Nephron (organoid): Measurements from ENCODE around the gene PHF12.

Source experiments
- H3K27ac Mint-ChIP-seq, 3 experiments: 2 replicates each; pipeline ENCODE4 v1.8.0; 2020; ENCODE audit warnings: mixed read lengths in 3 of 3, mild to moderate bottlenecking in 2 of 3, moderate library complexity in 1 of 3
- H3K27me3 Mint-ChIP-seq: 2 replicates; pipeline ENCODE4 v1.8.0; 2021; ENCODE audit warnings: low read depth, mild to moderate bottlenecking, moderate library complexity, mixed read lengths
- H3K36me3 Mint-ChIP-seq: 2 replicates; pipeline ENCODE4 v1.8.0; 2020; ENCODE audit warnings: low read depth, mixed read lengths
- H3K4me1 Mint-ChIP-seq: 2 replicates; pipeline ENCODE4 v1.8.0; 2020; ENCODE audit warnings: mixed read lengths
- H3K4me3 Mint-ChIP-seq, 3 experiments: 2 replicates each; pipeline ENCODE4 v1.8.0; 2020; ENCODE audit warnings: mild to moderate bottlenecking in 3 of 3, mixed read lengths in 3 of 3, moderate library complexity in 2 of 3
- H3K9me3 Mint-ChIP-seq: 2 replicates; pipeline ENCODE4 v1.8.0; 2020; ENCODE audit warnings: mixed read lengths
- CTCF ChIP-seq, 3 experiments: fragments of 200-600 bp; sonication (generic); IDR thresholded peaks; one replicate each; pipeline ENCODE4 v1.5.0; 2021; ENCODE audit warnings: antibody characterized with exemption in 3 of 3; ENCODE audit not compliant: unreplicated experiment in 3 of 3

PHF12 gene

GRCh38 chr17:28988475-28988874, 37.2 kb upstream of the PHF12 start:
- Mint-ChIP-seq H3K27ac (no peak overlapping the region), H3K27me3 (peaks cover 43% of the 10 kb centered on the region), H3K36me3 (no peaks in the 10 kb centered on the region), H3K4me3 (no peak overlapping the region), H3K4me1 (peaks cover 4% of the 10 kb centered on the region), H3K9me3 (no peaks in the 10 kb centered on the region)
- no peak for TF ChIP-seq CTCF (IDR thresholded peaks at IDR 0.05; ENCODE audit: unreplicated experiment in 3 of 3)

- Mint-ChIP-seq H3K4me1 (peaks cover 12% of the 10 kb centered on the region), H3K9me3 (no peaks in the 10 kb centered on the region), H3K27me3 (peaks cover 50% of the 10 kb centered on the region), H3K27ac (no peak overlapping the region), H3K36me3 (no peaks in the 10 kb centered on the region), H3K4me3 (no peak overlapping the region)
- TF ChIP-seq CTCF (IDR thresholded peaks at IDR 0.05; ENCODE audit: unreplicated experiment in 3 of 3), result no peak
Observed at GRCh38 chr17:28986714-28987655, 35.7 kb upstream of the PHF12 start.

GRCh38 chr17:28985950-28986713, 34.8 kb upstream of the PHF12 start:
- TF ChIP-seq CTCF (IDR thresholded peaks at IDR 0.05; ENCODE audit: unreplicated experiment in 3 of 3), result no peak
- Mint-ChIP-seq H3K36me3 (no peaks in the 10 kb centered on the region), H3K9me3 (no peaks in the 10 kb centered on the region), H3K27me3 (peaks cover 46% of the 10 kb centered on the region), H3K27ac (no peak overlapping the region), H3K4me1 (peaks cover 12% of the 10 kb centered on the region), H3K4me3 (no peak overlapping the region)

DNA sequence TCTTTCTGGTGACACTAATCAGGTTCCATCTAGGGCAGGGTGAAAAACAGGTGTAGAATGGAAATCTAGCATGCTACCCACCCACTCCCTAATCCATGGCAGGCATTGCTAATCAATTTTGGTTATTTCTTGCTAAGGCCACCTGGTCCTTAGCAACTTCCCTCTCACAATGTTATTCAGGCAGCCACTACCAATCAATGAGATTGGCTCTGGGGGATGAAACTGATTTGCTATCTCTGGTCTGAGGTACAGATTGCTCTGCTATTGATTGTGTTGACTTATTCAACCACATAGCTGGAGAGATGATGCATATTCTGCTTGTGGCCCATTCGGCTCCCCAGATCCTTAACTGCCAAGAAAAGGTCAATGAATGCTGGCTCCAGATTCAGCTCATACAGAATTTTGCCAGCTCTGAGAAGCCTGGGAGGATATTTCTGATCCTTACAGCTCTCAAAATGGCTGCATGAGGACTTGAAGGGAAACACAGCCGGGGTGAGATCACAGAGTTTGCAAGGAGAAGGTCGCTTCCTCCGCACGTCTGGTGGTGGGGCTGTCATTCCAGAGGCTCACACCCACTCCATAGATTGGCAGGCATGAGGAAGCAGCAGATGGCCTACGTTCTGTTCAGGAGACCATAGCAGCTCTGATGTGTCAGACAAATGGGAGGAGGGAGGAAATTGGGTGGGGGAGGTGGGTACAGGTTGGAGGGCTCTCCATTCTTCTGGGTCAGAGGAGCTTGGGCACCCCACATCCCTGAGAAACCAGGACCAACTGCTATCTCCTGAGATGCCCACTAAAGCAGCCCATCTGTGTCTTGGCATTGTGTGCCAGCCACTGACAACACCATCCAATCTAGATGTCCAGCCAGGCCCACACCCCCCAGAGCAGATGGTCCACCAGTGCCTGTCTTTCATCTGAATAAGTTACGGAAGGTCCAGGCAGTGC, 32.2 kb upstream of the PHF12 start:
- Mint-ChIP-seq H3K36me3 (no peaks in the 10 kb centered on the region), H3K27me3 (peaks cover 60% of the 10 kb centered on the region), H3K27ac (no peak overlapping the region), H3K4me1 (peaks cover 12% of the 10 kb centered on the region), H3K4me3 (no peak overlapping the region), H3K9me3 (no peaks in the 10 kb centered on the region)
- TF ChIP-seq CTCF (IDR thresholded peaks at IDR 0.05; ENCODE audit: unreplicated experiment in 3 of 3), result no peak

GRCh38 chr17:28982131-28982793, 30.9 kb upstream of the PHF12 start:
- peaks cover 12% of the 10 kb centered on the region for H3K4me1 Mint-ChIP-seq
- no peaks in the 10 kb centered on the region for H3K9me3 Mint-ChIP-seq

More at GRCh38 chr17:28982131-28982793, 30.9 kb upstream of the PHF12 start:
- TF ChIP-seq CTCF (IDR thresholded peaks at IDR 0.05; ENCODE audit: unreplicated experiment in 3 of 3), result no peak
- no peak overlapping the region for H3K27ac Mint-ChIP-seq
- H3K27me3 Mint-ChIP-seq, result peaks cover 61% of the 10 kb centered on the region
- H3K36me3 Mint-ChIP-seq, result no peaks in the 10 kb centered on the region
- no peak overlapping the region for H3K4me3 Mint-ChIP-seq
